Astrocyte (in vitro differentiated cells and primary cell): ENCODE results near the gene PRKAR1A. TPM values are rescaled to one million over a fixed set of nuclear protein-coding genes. Genes with fewer than 3 reads are reported as not detected.

ENCODE experiments used
- DNase-seq: peaks from one replicate; pipeline ENCODE4 v3.0.0-alpha.2; 2010; ENCODE audit warnings: low read depth
- FAIRE-seq: peaks from 2 replicates; lab custom pipeline; 2011; peaks lifted over from hg19 to GRCh38; lab: Jason Lieb, UNC
- H2AFZ ChIP-seq: 2 replicates; pipeline ENCODE4 v1.6.0; 2012; ENCODE audit warnings: low read depth, low read length, inconsistent platforms
- H3K27ac ChIP-seq: 2 replicates; pipeline ENCODE4 v1.5.1; 2011; ENCODE audit warnings: low read depth, low read length, inconsistent platforms
- H3K27me3 ChIP-seq: 2 replicates; pipeline ENCODE4 v1.6.0; 2011; ENCODE audit warnings: low read length, inconsistent platforms; ENCODE audit not compliant: insufficient read depth
- H3K36me3 ChIP-seq: 2 replicates; pipeline ENCODE4 v1.5.1; 2011; ENCODE audit warnings: low read length, inconsistent platforms; ENCODE audit not compliant: insufficient read depth
- H3K4me1 ChIP-seq: 2 replicates; pipeline ENCODE4 v1.5.1; 2011; ENCODE audit warnings: low read length, inconsistent platforms; ENCODE audit not compliant: insufficient read depth
- H3K4me2 ChIP-seq: 2 replicates; pipeline ENCODE4 v1.6.0; 2012; ENCODE audit warnings: low read length, inconsistent platforms
- H3K4me3 ChIP-seq: 2 replicates; pipeline ENCODE4 v1.5.1; 2011; ENCODE audit warnings: low read depth, mild to moderate bottlenecking, low read length, inconsistent platforms; ENCODE audit not compliant: insufficient read depth
- H3K79me2 ChIP-seq: 2 replicates; pipeline ENCODE4 v1.6.0; 2012; ENCODE audit warnings: mild to moderate bottlenecking, low read length, inconsistent platforms; ENCODE audit not compliant: insufficient read depth
- H3K9ac ChIP-seq: 2 replicates; pipeline ENCODE4 v1.6.0; 2012; ENCODE audit warnings: mild to moderate bottlenecking, low read length, inconsistent platforms
- H3K9me3 ChIP-seq: 2 replicates; pipeline ENCODE4 v1.5.1; 2012; ENCODE audit warnings: low read depth, mild to moderate bottlenecking, low read length, inconsistent platforms; ENCODE audit not compliant: insufficient read depth
- H4K20me1 ChIP-seq: 2 replicates; pipeline ENCODE4 v1.6.0; 2012; ENCODE audit warnings: low read length, inconsistent platforms; ENCODE audit not compliant: insufficient read depth
- H3K27ac Mint-ChIP-seq: one replicate; pipeline ENCODE4 v1.8.0; 2021; ENCODE audit warnings: mild to moderate bottlenecking, mixed read lengths; ENCODE audit not compliant: unreplicated experiment
- H3K27me3 Mint-ChIP-seq: one replicate; pipeline ENCODE4 v1.8.0; 2021; ENCODE audit warnings: low read depth, mixed read lengths; ENCODE audit not compliant: unreplicated experiment
- H3K36me3 Mint-ChIP-seq: one replicate; pipeline ENCODE4 v1.8.0; 2021; ENCODE audit warnings: low read depth, mixed read lengths; ENCODE audit not compliant: unreplicated experiment
- H3K4me1 Mint-ChIP-seq: one replicate; pipeline ENCODE4 v1.8.0; 2021; ENCODE audit warnings: low read depth, mixed read lengths; ENCODE audit not compliant: unreplicated experiment
- H3K4me3 Mint-ChIP-seq: one replicate; pipeline ENCODE4 v1.8.0; 2021; ENCODE audit warnings: mild to moderate bottlenecking, moderate library complexity, mixed read lengths; ENCODE audit not compliant: unreplicated experiment
- H3K9me3 Mint-ChIP-seq: one replicate; pipeline ENCODE4 v1.8.0; 2021; ENCODE audit warnings: mild to moderate bottlenecking, mixed read lengths; ENCODE audit not compliant: unreplicated experiment
- EZH2 ChIP-seq: IDR thresholded peaks from 2 replicates; pipeline ENCODE4 v1.6.1; 2012; ENCODE audit warnings: mild to moderate bottlenecking, low read length, inconsistent platforms; ENCODE audit not compliant: insufficient read depth
- total RNA-seq: library from RNA; stranded (reverse); gene quantifications from 2 replicates; pipeline ENCODE4 v1.2.1, GENCODE V29; 2021
- TF ChIP-seq, protein P1 (sequence below): IDR thresholded peaks from 2 replicates; pipeline ENCODE4 v1.5.1; 2011; ENCODE audit warnings: low read depth, mild to moderate bottlenecking, inconsistent platforms, low read length, moderate library complexity; ENCODE audit not compliant: insufficient read depth

The PRKAR1A gene
- total RNA-seq, 1 donor from 2014 or later: 235 TPM

DNA sequence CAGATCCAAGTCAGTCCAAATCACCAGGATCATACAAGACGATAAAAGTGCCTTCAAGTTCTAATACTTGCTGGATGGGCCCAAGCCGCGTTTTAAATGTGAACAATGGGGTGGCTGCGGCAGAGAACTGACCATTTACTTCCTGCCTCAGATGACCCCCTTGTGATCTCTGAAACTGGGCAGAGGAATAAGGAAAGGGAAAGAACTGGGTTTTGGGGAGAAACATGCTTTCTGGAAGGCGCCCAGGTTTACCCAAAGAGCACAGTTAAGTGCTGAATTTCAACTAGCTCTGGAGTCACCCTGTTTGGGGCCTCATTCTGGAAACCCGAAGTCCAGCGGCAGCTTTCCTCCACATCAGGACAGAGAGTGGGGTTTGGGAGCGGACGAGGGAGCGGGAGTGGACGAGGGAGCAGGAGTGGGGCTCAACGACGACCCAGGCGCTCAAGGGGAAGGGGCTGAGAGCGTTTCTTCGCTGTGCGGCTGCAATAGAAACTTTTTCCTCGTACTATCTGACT is 87.4 kb downstream of the PRKAR1A start:
- no peak overlapping the region for H3K9ac ChIP-seq

DNA sequence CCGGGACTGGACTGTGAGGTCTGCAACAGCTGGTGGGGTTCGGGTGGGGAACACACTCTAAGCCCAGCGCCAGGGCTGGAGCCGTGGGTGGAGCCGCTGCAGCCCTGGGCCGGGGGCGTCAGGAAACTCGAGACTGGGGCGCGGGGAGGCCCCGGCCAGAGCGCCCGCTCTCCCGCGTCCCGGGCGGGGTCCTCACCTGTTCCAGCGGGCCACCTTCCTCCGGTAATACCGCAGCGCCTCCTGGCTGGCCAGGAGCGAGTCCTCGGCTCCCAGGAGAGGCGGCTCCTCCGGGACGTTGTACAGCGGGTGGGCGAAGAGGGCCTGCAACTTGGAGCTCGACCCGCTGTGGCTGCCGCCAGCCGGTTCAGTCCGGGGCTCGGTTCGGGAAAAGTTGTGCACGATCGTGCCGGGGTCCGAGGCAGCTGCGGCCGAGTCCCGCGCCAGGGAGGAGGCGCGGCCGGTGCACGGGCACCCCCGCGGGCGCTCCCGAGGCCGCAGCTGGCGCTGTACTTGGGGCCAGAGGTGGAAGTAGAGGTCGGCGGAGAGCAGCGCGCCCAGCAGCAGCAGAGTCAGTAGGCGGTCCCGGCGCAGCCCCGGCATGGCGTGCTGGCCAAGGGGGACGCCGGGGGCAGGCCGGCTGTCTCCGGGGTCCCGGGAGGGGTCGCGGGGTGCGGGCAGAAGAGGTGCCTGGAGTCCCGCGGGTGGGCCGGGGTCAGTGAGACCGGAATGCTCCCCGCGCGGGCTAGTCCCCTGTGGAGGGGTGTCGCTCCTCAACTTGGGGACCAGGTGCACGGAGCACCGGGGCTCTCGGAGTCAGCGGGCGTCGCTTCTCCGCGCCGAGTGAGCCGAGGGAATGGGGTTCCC is 88.1 kb downstream of the PRKAR1A start:
- H2AFZ ChIP-seq: peak overlapping the region; percentile 34
- H3K4me1 ChIP-seq: peaks cover 2% of the 10 kb centered on the region
- Mint-ChIP-seq H3K4me3 (peak overlapping the region; percentile 78), H3K27ac (peak overlapping the region; percentile 26), H3K36me3 (no peaks in the 10 kb centered on the region), H3K9me3 (peaks cover 3% of the 10 kb centered on the region), H3K4me1 (peaks cover 9% of the 10 kb centered on the region), H3K27me3 (peaks cover 55% of the 10 kb centered on the region)
- no peak overlapping the region for H3K27ac ChIP-seq
- peak overlapping the region; percentile 75 for H3K4me2 ChIP-seq
- peaks cover 47% of the 10 kb centered on the region for H3K27me3 ChIP-seq
- H3K79me2 ChIP-seq: no peaks in the 10 kb centered on the region
- no peaks in the 10 kb centered on the region for H4K20me1 ChIP-seq
- FAIRE-seq (no peak), DNase-seq (no peak)
- no peak overlapping the region for H3K9ac ChIP-seq
- no peaks in the 10 kb centered on the region for H3K9me3 ChIP-seq
- no peaks in the 10 kb centered on the region for H3K36me3 ChIP-seq
- peak overlapping the region; percentile 33 for H3K4me3 ChIP-seq
- TF ChIP-seq EZH2: peak; percentile 83
- TF ChIP-seq, protein P1, sequence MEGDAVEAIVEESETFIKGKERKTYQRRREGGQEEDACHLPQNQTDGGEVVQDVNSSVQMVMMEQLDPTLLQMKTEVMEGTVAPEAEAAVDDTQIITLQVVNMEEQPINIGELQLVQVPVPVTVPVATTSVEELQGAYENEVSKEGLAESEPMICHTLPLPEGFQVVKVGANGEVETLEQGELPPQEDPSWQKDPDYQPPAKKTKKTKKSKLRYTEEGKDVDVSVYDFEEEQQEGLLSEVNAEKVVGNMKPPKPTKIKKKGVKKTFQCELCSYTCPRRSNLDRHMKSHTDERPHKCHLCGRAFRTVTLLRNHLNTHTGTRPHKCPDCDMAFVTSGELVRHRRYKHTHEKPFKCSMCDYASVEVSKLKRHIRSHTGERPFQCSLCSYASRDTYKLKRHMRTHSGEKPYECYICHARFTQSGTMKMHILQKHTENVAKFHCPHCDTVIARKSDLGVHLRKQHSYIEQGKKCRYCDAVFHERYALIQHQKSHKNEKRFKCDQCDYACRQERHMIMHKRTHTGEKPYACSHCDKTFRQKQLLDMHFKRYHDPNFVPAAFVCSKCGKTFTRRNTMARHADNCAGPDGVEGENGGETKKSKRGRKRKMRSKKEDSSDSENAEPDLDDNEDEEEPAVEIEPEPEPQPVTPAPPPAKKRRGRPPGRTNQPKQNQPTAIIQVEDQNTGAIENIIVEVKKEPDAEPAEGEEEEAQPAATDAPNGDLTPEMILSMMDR: no peak

More for the DNA sequence above, 87.4 kb downstream of the PRKAR1A start:
- no peaks in the 10 kb centered on the region for H4K20me1 ChIP-seq
- FAIRE-seq (no peak), DNase-seq (no peak)
- Mint-ChIP-seq H3K27ac (peak overlapping the region; percentile 26), H3K9me3 (peaks cover 3% of the 10 kb centered on the region), H3K27me3 (peaks cover 55% of the 10 kb centered on the region), H3K36me3 (no peaks in the 10 kb centered on the region), H3K4me3 (peak overlapping the region; percentile 78), H3K4me1 (peaks cover 12% of the 10 kb centered on the region)
- H3K9me3 ChIP-seq: no peaks in the 10 kb centered on the region
- no peaks in the 10 kb centered on the region for H3K79me2 ChIP-seq
- no peak for TF ChIP-seq EZH2
- TF ChIP-seq, protein P1: no peak
- H3K27ac ChIP-seq: no peak overlapping the region
- peak overlapping the region; percentile 75 for H3K4me2 ChIP-seq
- H3K27me3 ChIP-seq: peaks cover 47% of the 10 kb centered on the region
- H3K36me3 ChIP-seq: no peaks in the 10 kb centered on the region
- peaks cover 2% of the 10 kb centered on the region for H3K4me1 ChIP-seq
- H3K4me3 ChIP-seq: no peak overlapping the region
- H2AFZ ChIP-seq: no peak overlapping the region

Other genes starting within 250 kb of the PRKAR1A start
- 0.34 and 0.62 TPM in 2 replicates for gene SLC16A6, start 221.3 kb upstream of the PRKAR1A start, total RNA-seq
- 2.6 and 4.0 TPM in 2 replicates for gene ARSG, start 220.9 kb upstream of the PRKAR1A start, total RNA-seq
- gene WIPI1, start 54.9 kb upstream of the PRKAR1A start, total RNA-seq: 83.5 and 92.4 TPM in 2 replicates
- gene FAM20A, start 88.9 kb downstream of the PRKAR1A start, total RNA-seq: 0.14 and 0.41 TPM in 2 replicates